ENCODE results near the gene KIZ.
A peak's percentile ranks its signal among the peaks of the same experiment; 100 is the strongest.

Gene KIZ

GRCh38 chr20:21124190-21124589 is 1.7 kb upstream of the KIZ start:
- Histone ChIP-seq H3K27ac (ENCODE audit: low read depth, low read length) (no peak overlapping the region), H4K8ac (ENCODE audit: low read depth, low read length) (no peak overlapping the region), H2BK12ac (ENCODE audit: low read length) (no peak overlapping the region), H2BK120ac (ENCODE audit: insufficient read depth, low read length, poor library complexity) (no peak overlapping the region), H3K9me3 (ENCODE audit: insufficient read depth, low read depth, low read length) (no peaks in the 10 kb centered on the region), H3K4me1 (ENCODE audit: control insufficient read depth in 1 of 2, insufficient read depth in 2 of 2, low read length in 2 of 2) (no peaks in the 10 kb centered on the region), H3K79me1 (ENCODE audit: low read length) (peaks cover 3% of the 10 kb centered on the region), H3K79me2 (ENCODE audit: control insufficient read depth, insufficient read depth, low read length, poor library complexity) (peaks cover 3% of the 10 kb centered on the region), H4K12ac (ENCODE audit: low read depth, low read length) (no peak overlapping the region), H2BK5ac (ENCODE audit: low read depth, low read length, poor library complexity) (no peak overlapping the region), H3K4me2 (ENCODE audit: low read length) (no peak overlapping the region), H3K4ac (ENCODE audit: low read depth, low read length) (no peak overlapping the region), H3K9ac (ENCODE audit: low read length) (no peak overlapping the region), H3K14ac (ENCODE audit: low read length) (no peak overlapping the region), H2AFZ (ENCODE audit: insufficient read depth, low read length, poor library complexity) (no peak overlapping the region), H3K27me3 (ENCODE audit: insufficient read depth, low read length) (no peaks in the 10 kb centered on the region), H3K18ac (ENCODE audit: low read length) (no peak overlapping the region), H3K23ac (ENCODE audit: low read length) (no peak overlapping the region), H3K4me3 (ENCODE audit: low read depth, low read length) (no peak overlapping the region), H2AK5ac (ENCODE audit: low read length) (no peak overlapping the region), H4K91ac (ENCODE audit: low read depth, low read length) (no peak overlapping the region), H3K36me3 (ENCODE audit: control insufficient read depth in 1 of 2, insufficient read depth in 2 of 2, low read length in 2 of 2) (no peaks in the 10 kb centered on the region)
- WGBS (ENCODE audit: extremely low coverage, insufficient coverage, insufficient read length), result no CpG with 5 or more reads among the region's 3 CpGs
- DNase-seq, result no peak

GRCh38 chr20:21125072-21125848 is 622 bp upstream of the KIZ start:
- Histone ChIP-seq H2AK5ac (ENCODE audit: low read length) (no peak overlapping the region), H3K79me2 (ENCODE audit: control insufficient read depth, insufficient read depth, low read length, poor library complexity) (peaks cover 3% of the 10 kb centered on the region), H2BK12ac (ENCODE audit: low read length) (no peak overlapping the region), H2AFZ (ENCODE audit: insufficient read depth, low read length, poor library complexity) (peak overlapping the region; percentile 32), H4K91ac (ENCODE audit: low read depth, low read length) (no peak overlapping the region), H3K4me1 (ENCODE audit: control insufficient read depth in 1 of 2, insufficient read depth in 2 of 2, low read length in 2 of 2) (no peaks in the 10 kb centered on the region), H4K12ac (ENCODE audit: low read depth, low read length) (no peak overlapping the region), H3K14ac (ENCODE audit: low read length) (no peak overlapping the region), H3K36me3 (ENCODE audit: control insufficient read depth in 1 of 2, insufficient read depth in 2 of 2, low read length in 2 of 2) (no peaks in the 10 kb centered on the region), H2BK5ac (ENCODE audit: low read depth, low read length, poor library complexity) (no peak overlapping the region), H2BK120ac (ENCODE audit: insufficient read depth, low read length, poor library complexity) (no peak overlapping the region), H3K4ac (ENCODE audit: low read depth, low read length) (no peak overlapping the region), H3K4me2 (ENCODE audit: low read length) (peak overlapping the region; percentile 76), H3K27me3 (ENCODE audit: insufficient read depth, low read length) (no peaks in the 10 kb centered on the region), H3K9ac (ENCODE audit: low read length) (peak overlapping the region; percentile 6), H3K4me3 (ENCODE audit: low read depth, low read length) (peak overlapping the region; percentile 21), H3K23ac (ENCODE audit: low read length) (no peak overlapping the region), H3K27ac (ENCODE audit: low read depth, low read length) (no peak overlapping the region), H3K79me1 (ENCODE audit: low read length) (peaks cover 3% of the 10 kb centered on the region), H3K18ac (ENCODE audit: low read length) (no peak overlapping the region), H4K8ac (ENCODE audit: low read depth, low read length) (no peak overlapping the region), H3K9me3 (ENCODE audit: insufficient read depth, low read depth, low read length) (no peaks in the 10 kb centered on the region)
- no CpG with 5 or more reads among the region's 25 CpGs for WGBS (ENCODE audit: extremely low coverage, insufficient coverage, insufficient read length)
- peak; percentile 49 to 53 for DNase-seq

DNA sequence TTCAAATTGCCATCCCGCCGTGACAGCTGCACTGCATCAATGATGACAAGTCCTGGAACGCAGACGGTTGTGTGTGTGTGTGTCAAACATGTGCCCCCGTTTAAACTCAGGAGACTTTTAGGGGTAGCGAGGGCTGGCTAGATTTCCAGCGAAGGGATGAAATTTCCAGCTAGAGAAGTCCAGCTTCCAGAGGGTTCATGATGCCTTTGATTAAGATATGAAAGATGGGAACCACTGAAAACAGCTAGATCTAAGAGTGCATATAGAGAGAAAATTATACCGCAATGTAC is 644 bp downstream of the KIZ start:
- Histone ChIP-seq H4K12ac (ENCODE audit: low read depth, low read length) (no peak overlapping the region), H3K4ac (ENCODE audit: low read depth, low read length) (no peak overlapping the region), H3K27ac (ENCODE audit: low read depth, low read length) (no peak overlapping the region), H2BK120ac (ENCODE audit: insufficient read depth, low read length, poor library complexity) (no peak overlapping the region), H4K8ac (ENCODE audit: low read depth, low read length) (peak overlapping the region; percentile 81), H2AK5ac (ENCODE audit: low read length) (no peak overlapping the region), H3K79me2 (ENCODE audit: control insufficient read depth, insufficient read depth, low read length, poor library complexity) (peaks cover 3% of the 10 kb centered on the region), H4K91ac (ENCODE audit: low read depth, low read length) (no peak overlapping the region), H2AFZ (ENCODE audit: insufficient read depth, low read length, poor library complexity) (peak overlapping the region; percentile 93), H3K23ac (ENCODE audit: low read length) (peak overlapping the region; percentile 55), H3K18ac (ENCODE audit: low read length) (no peak overlapping the region), H3K4me1 (ENCODE audit: control insufficient read depth in 1 of 2, insufficient read depth in 2 of 2, low read length in 2 of 2) (no peaks in the 10 kb centered on the region), H2BK5ac (ENCODE audit: low read depth, low read length, poor library complexity) (no peak overlapping the region), H3K36me3 (ENCODE audit: control insufficient read depth in 1 of 2, insufficient read depth in 2 of 2, low read length in 2 of 2) (no peaks in the 10 kb centered on the region), H3K9ac (ENCODE audit: low read length) (peak overlapping the region; percentile 52), H2BK12ac (ENCODE audit: low read length) (no peak overlapping the region), H3K9me3 (ENCODE audit: insufficient read depth, low read depth, low read length) (no peaks in the 10 kb centered on the region), H3K79me1 (ENCODE audit: low read length) (peaks cover 3% of the 10 kb centered on the region), H3K14ac (ENCODE audit: low read length) (no peak overlapping the region), H3K27me3 (ENCODE audit: insufficient read depth, low read length) (no peaks in the 10 kb centered on the region), H3K4me2 (ENCODE audit: low read length) (peak overlapping the region; percentile 99), H3K4me3 (ENCODE audit: low read depth, low read length) (peak overlapping the region; percentile 78)
- DNase-seq, result no peak
- no CpG with 5 or more reads among the region's 8 CpGs for WGBS (ENCODE audit: extremely low coverage, insufficient coverage, insufficient read length)

- Histone ChIP-seq H3K79me2 (ENCODE audit: control insufficient read depth, insufficient read depth, low read length, poor library complexity) (peaks cover 3% of the 10 kb centered on the region), H3K14ac (ENCODE audit: low read length) (no peak overlapping the region)
- WGBS (ENCODE audit: extremely low coverage, insufficient coverage, insufficient read length), result no CpG with 5 or more reads among the region's 5 CpGs
Measured at GRCh38 chr20:21127201-21127981, 1.5 kb downstream of the KIZ start.

More at GRCh38 chr20:21127201-21127981, 1.5 kb downstream of the KIZ start:
- no peak overlapping the region for H4K8ac ChIP-seq (ENCODE audit: low read depth, low read length)
- no peak overlapping the region for H2BK120ac ChIP-seq (ENCODE audit: insufficient read depth, low read length, poor library complexity)
- DNase-seq, result no peak
- H3K4me1 ChIP-seq (ENCODE audit: control insufficient read depth in 1 of 2, insufficient read depth in 2 of 2, low read length in 2 of 2), result no peaks in the 10 kb centered on the region
- no peak overlapping the region for H3K4me3 ChIP-seq (ENCODE audit: low read depth, low read length)
- no peaks in the 10 kb centered on the region for H3K27me3 ChIP-seq (ENCODE audit: insufficient read depth, low read length)
- H3K27ac ChIP-seq (ENCODE audit: low read depth, low read length), result no peak overlapping the region
- H2BK5ac ChIP-seq (ENCODE audit: low read depth, low read length, poor library complexity), result no peak overlapping the region
- no peak overlapping the region for H3K9ac ChIP-seq (ENCODE audit: low read length)
- peaks cover 3% of the 10 kb centered on the region for H3K79me1 ChIP-seq (ENCODE audit: low read length)
- H3K18ac ChIP-seq (ENCODE audit: low read length), result no peak overlapping the region
- no peak overlapping the region for H3K4me2 ChIP-seq (ENCODE audit: low read length)
- H3K4ac ChIP-seq (ENCODE audit: low read depth, low read length), result no peak overlapping the region
- H3K36me3 ChIP-seq (ENCODE audit: control insufficient read depth in 1 of 2, insufficient read depth in 2 of 2, low read length in 2 of 2), result no peaks in the 10 kb centered on the region
- no peak overlapping the region for H2BK12ac ChIP-seq (ENCODE audit: low read length)
- no peak overlapping the region for H3K23ac ChIP-seq (ENCODE audit: low read length)
- no peak overlapping the region for H2AK5ac ChIP-seq (ENCODE audit: low read length)
- no peak overlapping the region for H2AFZ ChIP-seq (ENCODE audit: insufficient read depth, low read length, poor library complexity)
- H4K91ac ChIP-seq (ENCODE audit: low read depth, low read length), result no peak overlapping the region
- no peak overlapping the region for H4K12ac ChIP-seq (ENCODE audit: low read depth, low read length)
- H3K9me3 ChIP-seq (ENCODE audit: insufficient read depth, low read depth, low read length), result no peaks in the 10 kb centered on the region
